Measurements from ENCODE around the gene CEP85L.

CEP85L gene

GRCh38 chr6:118621799-118622470 lies 29.5 kb downstream of the CEP85L start:
- DNase-seq (ENCODE audit: low spot score): no peak

GRCh38 chr6:118620202-118620601 lies 31.2 kb downstream of the CEP85L start:
- no peak for DNase-seq (ENCODE audit: low spot score)

- peak; percentile 21 for DNase-seq (ENCODE audit: low spot score)
These were observed 32.6 kb downstream of the CEP85L start for GRCh38 chr6:118618676-118619377.

GRCh38 chr6:118617417-118617816 lies 34.0 kb downstream of the CEP85L start:
- DNase-seq (ENCODE audit: low spot score): no peak

GRCh38 chr6:118611334-118611733 lies 40.1 kb downstream of the CEP85L start:
- no peak for DNase-seq (ENCODE audit: low spot score)

GRCh38 chr6:118606858-118607257 lies 44.5 kb downstream of the CEP85L start:
- no peak for DNase-seq (ENCODE audit: low spot score)

DNA sequence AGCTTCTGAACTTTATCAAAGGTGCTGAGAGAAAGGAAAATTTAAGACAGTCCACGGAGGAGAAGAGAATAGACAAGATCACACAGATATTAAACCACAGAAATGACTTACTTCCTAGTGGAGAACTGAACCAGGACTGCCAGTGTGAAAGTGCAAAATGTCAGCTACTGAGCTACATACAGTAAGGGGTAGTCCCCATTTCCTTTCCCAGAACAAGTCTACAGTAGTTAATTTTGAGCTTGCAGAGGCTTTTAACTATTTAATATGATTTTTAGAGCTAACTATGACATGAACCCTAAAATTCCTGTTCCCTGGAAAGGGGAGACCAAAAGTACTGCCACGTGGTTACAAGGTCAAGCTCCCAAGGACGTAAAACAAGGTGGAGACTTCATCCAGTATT lies 45.1 kb downstream of the CEP85L start:
- no peak for DNase-seq (ENCODE audit: low spot score)

GRCh38 chr6:118603372-118603771 lies 48.0 kb downstream of the CEP85L start:
- no peak for DNase-seq (ENCODE audit: low spot score)

DNA sequence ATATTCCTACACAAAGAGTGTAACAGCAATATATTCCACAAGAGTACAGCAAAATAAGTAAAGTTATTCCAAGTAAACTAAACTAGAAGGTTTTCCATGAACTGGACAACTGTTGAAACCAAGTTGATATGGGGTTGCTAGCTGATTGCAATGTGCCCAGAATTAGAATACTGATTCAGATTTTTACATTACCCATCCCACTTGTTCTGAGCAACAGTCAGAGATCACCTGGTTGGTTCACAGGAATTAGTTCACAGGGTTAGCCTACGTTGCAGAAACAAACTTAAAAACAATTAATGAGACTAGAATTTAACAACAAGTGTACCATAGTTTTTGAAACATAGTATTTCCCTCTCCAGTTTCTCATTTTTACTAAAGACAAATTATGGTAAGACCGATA lies 49.1 kb downstream of the CEP85L start:
- DNase-seq (ENCODE audit: low spot score): no peak

DNA sequence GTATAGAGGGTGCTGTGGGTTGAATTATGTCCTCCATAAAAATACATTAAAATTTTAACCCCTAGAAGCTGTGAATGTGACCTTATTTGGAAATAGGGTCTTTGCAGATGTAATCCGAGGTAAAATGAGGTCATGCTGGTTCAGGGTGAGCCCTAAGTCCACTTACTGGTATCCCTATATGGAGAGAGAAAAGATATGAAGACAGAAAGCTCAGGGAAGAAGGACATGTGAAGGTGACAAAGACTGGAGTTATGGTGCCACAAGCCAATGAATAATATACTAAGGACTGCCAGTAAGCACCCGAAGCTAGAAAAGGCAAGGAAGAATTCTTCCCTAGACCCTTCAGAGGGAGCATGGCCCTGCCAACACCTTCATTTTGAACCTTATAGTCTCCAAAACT lies 53.1 kb downstream of the CEP85L start:
- no peak for DNase-seq (ENCODE audit: low spot score)

DNA sequence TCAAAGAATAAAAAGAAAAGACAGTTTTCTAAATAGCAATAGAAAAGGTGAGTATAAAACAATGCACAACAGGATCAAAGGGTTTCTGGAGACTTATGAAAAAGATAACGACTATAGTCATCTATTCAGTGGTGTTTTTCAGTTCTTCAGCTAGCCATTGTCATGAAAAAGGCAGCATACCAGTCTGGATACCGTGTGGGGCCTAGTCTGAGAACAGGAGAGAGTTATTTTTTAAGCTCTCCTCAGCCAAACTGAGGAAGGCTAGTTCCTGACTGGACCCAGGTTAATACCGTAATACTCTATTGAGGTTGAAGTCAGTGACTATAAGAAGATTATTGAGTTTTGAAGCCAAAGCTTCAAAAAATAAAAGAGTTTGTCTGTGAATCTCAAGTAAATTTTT lies 53.8 kb downstream of the CEP85L start:
- DNase-seq (ENCODE audit: low spot score): no peak

GRCh38 chr6:118596774-118597320 lies 54.5 kb downstream of the CEP85L start:
- DNase-seq (ENCODE audit: low spot score): no peak

GRCh38 chr6:118594877-118595276 lies 56.5 kb downstream of the CEP85L start:
- no peak for DNase-seq (ENCODE audit: low spot score)

DNA sequence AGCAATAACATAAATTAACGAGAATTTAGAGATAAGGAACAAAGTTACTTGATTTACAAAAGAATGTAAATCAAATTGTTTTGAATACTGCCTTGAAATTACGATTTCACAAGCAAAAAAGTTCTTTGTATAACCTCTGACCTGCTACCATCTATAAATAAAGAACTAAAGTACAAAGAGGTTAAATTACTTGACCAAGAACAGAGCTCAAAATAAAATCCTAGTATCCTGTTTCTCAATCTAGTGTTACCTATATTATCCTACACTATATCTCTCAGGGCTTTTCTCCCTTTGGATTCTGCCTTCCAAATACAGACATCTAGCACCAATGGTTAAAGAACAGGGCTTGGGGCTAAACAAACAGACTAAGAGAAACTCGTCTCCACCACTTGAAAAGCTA lies 59.5 kb downstream of the CEP85L start:
- DNase-seq (ENCODE audit: low spot score): no peak

DNA sequence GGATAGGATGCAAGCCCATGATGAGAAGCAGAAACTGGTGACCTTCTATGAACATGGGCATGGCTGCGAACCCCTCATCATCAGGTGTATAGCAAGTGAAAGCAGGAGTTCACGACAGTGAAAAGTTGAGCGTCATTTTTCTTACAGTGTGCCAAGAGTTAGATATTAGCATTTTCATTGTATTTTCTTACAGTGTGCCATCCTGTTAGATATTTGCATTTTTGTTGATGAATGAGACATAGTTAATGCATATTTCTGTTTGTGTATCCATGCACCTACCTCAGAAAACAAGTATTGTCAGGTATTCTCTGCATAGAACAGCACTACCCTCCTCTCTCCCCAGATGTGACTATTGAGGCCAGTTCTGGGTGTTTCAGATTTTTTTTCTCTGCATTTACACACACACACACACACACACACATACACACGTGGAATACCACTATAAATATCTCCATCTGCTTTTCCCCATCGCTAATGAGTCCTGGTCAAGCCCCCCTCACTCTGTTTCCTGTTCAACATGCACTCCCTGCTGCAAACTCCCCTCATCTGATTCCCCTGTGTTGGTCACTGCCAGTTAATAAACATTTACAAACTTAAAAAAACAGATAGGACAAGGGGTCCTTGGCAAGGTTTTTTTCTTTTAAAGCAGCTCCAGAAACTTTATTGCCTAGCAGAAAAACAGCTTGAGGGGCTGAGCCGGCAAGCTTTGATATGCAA lies 61.6 kb downstream of the CEP85L start:
- no peak for DNase-seq (ENCODE audit: low spot score)

GRCh38 chr6:118589186-118589585 lies 62.2 kb downstream of the CEP85L start:
- DNase-seq (ENCODE audit: low spot score): no peak

- no peak for DNase-seq (ENCODE audit: low spot score)
These were observed 62.8 kb downstream of the CEP85L start for GRCh38 chr6:118588626-118589025.

DNA sequence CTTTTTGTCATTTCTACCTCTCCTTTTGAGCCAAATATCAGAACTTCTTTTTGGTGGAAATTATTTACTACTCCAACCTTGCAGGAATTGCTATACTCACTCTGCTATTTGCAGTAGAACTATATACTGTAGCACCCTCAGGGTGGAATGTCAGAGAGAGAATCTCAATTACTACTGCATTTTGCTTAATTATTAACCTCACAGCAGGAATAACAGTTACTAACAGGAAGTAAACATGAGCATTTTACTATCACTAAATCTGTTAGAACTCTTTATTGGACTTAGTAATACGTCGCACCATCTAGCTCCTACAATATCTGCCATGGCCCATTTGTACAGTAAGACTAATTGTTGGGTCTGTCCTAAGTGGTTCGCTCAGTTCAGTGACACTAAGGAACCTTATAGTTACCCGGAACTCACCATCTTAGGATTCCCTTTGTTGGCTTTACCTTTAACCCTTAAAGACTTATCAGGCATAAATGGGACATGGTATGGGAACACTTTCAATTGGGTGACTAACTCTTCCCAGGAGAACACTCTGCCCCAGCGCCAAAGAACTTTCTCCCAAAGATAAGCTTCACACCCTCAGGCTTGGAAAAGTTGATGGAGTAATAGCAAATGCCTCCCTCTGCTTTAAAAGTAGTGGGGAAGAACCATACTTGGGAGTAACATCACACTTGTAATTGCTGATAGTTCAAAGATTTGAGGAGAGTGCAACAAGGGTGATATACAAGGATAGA lies 64.5 kb downstream of the CEP85L start:
- DNase-seq (ENCODE audit: low spot score): no peak

GRCh38 chr6:118584911-118585310 lies 66.5 kb downstream of the CEP85L start:
- no peak for DNase-seq (ENCODE audit: low spot score)

GRCh38 chr6:118581489-118581959 lies 69.9 kb downstream of the CEP85L start:
- no peak for DNase-seq (ENCODE audit: low spot score)

GRCh38 chr6:118580585-118581419 lies 70.6 kb downstream of the CEP85L start:
- peak; percentile 51 for DNase-seq (ENCODE audit: low spot score)
